GM23338 (cell line): ENCODE data around the gene TCF7L2. TPM values are rescaled to one million over a fixed set of nuclear protein-coding genes. Genes with fewer than 3 reads are reported as not detected.

Source experiments
- ATAC-seq: fragments of 200-7000 bp; cut with Tn5 transposase; 3 replicates; pipeline ENCODE4 v1.9.1; 2020
- DNase-seq: peaks from one replicate; pipeline ENCODE4 v3.0.0-alpha.2; 2015; ENCODE audit warnings: low spot score
- H2AFZ ChIP-seq: fragments of 200-600 bp; sonication (generic); 2 replicates; pipeline ENCODE4 v1.8.0; 2016; ENCODE audit warnings: antibody characterized with exemption, mild to moderate bottlenecking, moderate library complexity
- H3F3A ChIP-seq: fragments of 200-600 bp; sonication (generic); replicated peaks from 2 replicates; pipeline ENCODE4 v1.8.0; 2017; ENCODE audit warnings: antibody characterized with exemption, mixed run types, low read depth
- H3K27ac ChIP-seq: fragments of 200-600 bp; sonication (generic); 2 replicates; pipeline ENCODE4 v1.6.1; 2016; ENCODE audit warnings: low read depth
- H3K27me3 ChIP-seq: fragments of 200-600 bp; sonication (generic); 2 replicates; pipeline ENCODE4 v1.8.0; 2016; ENCODE audit warnings: mild to moderate bottlenecking, mixed run types, moderate library complexity; ENCODE audit not compliant: insufficient read depth
- H3K36me3 ChIP-seq: fragments of 200-600 bp; sonication (generic); 2 replicates; pipeline ENCODE4 v1.8.0; 2016; ENCODE audit warnings: mild to moderate bottlenecking; ENCODE audit not compliant: insufficient read depth
- H3K4me1 ChIP-seq: fragments of 200-600 bp; sonication (generic); 2 replicates; pipeline ENCODE4 v1.8.0; 2016; ENCODE audit warnings: mild to moderate bottlenecking, moderate library complexity; ENCODE audit not compliant: insufficient read depth
- H3K4me2 ChIP-seq: fragments of 200-600 bp; sonication (generic); 2 replicates; pipeline ENCODE4 v1.7.1; 2017; ENCODE audit warnings: mixed run types
- H3K4me3 ChIP-seq: fragments of 200-600 bp; sonication (generic); 2 replicates; pipeline ENCODE4 v1.6.1; 2016; ENCODE audit warnings: mixed run types
- H3K79me2 ChIP-seq: fragments of 200-600 bp; sonication (generic); replicated peaks from 2 replicates; pipeline ENCODE4 v1.8.0; 2017; ENCODE audit warnings: mild to moderate bottlenecking; ENCODE audit not compliant: insufficient read depth
- H3K9me2 ChIP-seq: fragments of 200-600 bp; sonication (generic); 2 replicates; pipeline ENCODE4 v1.8.0; 2017; ENCODE audit not compliant: insufficient read depth
- H4K20me1 ChIP-seq: fragments of 200-600 bp; sonication (generic); replicated peaks from 2 replicates; pipeline ENCODE4 v1.8.0; 2017; ENCODE audit warnings: mild to moderate bottlenecking; ENCODE audit not compliant: insufficient read depth
- H3K27ac Mint-ChIP-seq: 2 replicates; pipeline ENCODE4 v1.8.0; 2020; ENCODE audit warnings: inconsistent platforms, mild to moderate bottlenecking, moderate library complexity, mixed read lengths
- H3K27me3 Mint-ChIP-seq: 3 replicates; pipeline ENCODE4 v1.8.0; 2022; ENCODE audit warnings: low read depth, mild to moderate bottlenecking, moderate library complexity, mixed read lengths, inconsistent platforms; ENCODE audit not compliant: insufficient read depth, poor library complexity
- H3K36me3 Mint-ChIP-seq: 3 replicates; pipeline ENCODE4 v1.8.0; 2021; ENCODE audit warnings: low read depth, mild to moderate bottlenecking, inconsistent platforms, moderate library complexity, mixed read lengths
- H3K4me1 Mint-ChIP-seq: 3 replicates; pipeline ENCODE4 v1.8.0; 2020; ENCODE audit warnings: mild to moderate bottlenecking, inconsistent platforms, mixed read lengths
- H3K4me3 Mint-ChIP-seq: 3 replicates; pipeline ENCODE4 v1.8.0; 2021; ENCODE audit warnings: moderate library complexity, mild to moderate bottlenecking, inconsistent platforms, mixed read lengths
- H3K9me3 Mint-ChIP-seq: 3 replicates; pipeline ENCODE4 v1.8.0; 2020; ENCODE audit warnings: moderate library complexity, mild to moderate bottlenecking, inconsistent platforms, mixed read lengths
- CREB1 ChIP-seq: fragments of 250-450 bp; sonication (Bioruptor Pico); IDR thresholded peaks from 2 replicates; pipeline ENCODE4 v1.5.0; 2020; ENCODE audit warnings: low read depth, mild to moderate bottlenecking, moderate library complexity
- CTCF ChIP-seq, 2 experiments: fragments of 200-600 bp in 1 of 2; sonication (generic) in 1 of 2; conservative IDR thresholded peaks; 2 replicates each; pipeline versions ENCODE4 v1.5.1 to v1.6.1; 2016 to 2017; ENCODE audit warnings: antibody characterized with exemption in 2 of 2, low read depth in 2 of 2, mild to moderate bottlenecking in 2 of 2, moderate library complexity in 1 of 2
- EZH2 ChIP-seq: fragments of 200-600 bp; sonication (generic); IDR thresholded peaks from one replicate; pipeline ENCODE4 v1.8.0; 2017; ENCODE audit warnings: antibody characterized with exemption, mild to moderate bottlenecking, low read depth; ENCODE audit not compliant: unreplicated experiment
- EZH2phosphoT487 ChIP-seq: fragments of 200-600 bp; sonication (generic); IDR thresholded peaks from one replicate; pipeline ENCODE4 v1.8.1; 2018; ENCODE audit warnings: antibody characterized with exemption; ENCODE audit not compliant: unreplicated experiment
- REST ChIP-seq: IDR thresholded peaks from one replicate; pipeline ENCODE4 v1.6.1; 2018; ENCODE audit warnings: antibody characterized with exemption; ENCODE audit not compliant: unreplicated experiment
- STAT1 ChIP-seq: IDR thresholded peaks from one replicate; pipeline ENCODE4 v1.6.1; 2016; ENCODE audit warnings: antibody characterized with exemption; ENCODE audit not compliant: unreplicated experiment
- ZNF331 ChIP-seq: fragments of 250-450 bp; sonication (Bioruptor Pico); IDR thresholded peaks from 2 replicates; pipeline ENCODE4 v1.5.0; 2020; ENCODE audit warnings: low read depth, mild to moderate bottlenecking, moderate library complexity
- ZNF462 ChIP-seq: fragments of 250-450 bp; sonication (Bioruptor Pico); IDR thresholded peaks from 2 replicates; pipeline ENCODE4 v1.5.0; 2020; ENCODE audit warnings: mild to moderate bottlenecking, moderate library complexity
- polyA plus RNA-seq: library from polyadenylated mRNA; unstranded; fragments of >200 nt; fragmentation: Nextera tagmentation; extraction: Ambion mirVana; gene quantifications from 2 replicates; pipeline ENCODE4 v1.2.1, GENCODE V29; 2016
- total RNA-seq: library from RNA; depleted of rRNA; stranded (reverse); fragments of >200 nt; shearing (Covaris generic); gene quantifications from 2 replicates; pipeline ENCODE4 v1.2.3, GENCODE V29; 2014

The TCF7L2 gene
- total and polyA plus RNA-seq, 2 experiments from 2014 or later, result 32.2 to 80.8 TPM

GRCh38 chr10:112938808-112939482, 11.1 kb upstream of the TCF7L2 start (continued):
- TF ChIP-seq ZNF462 (no peak), CTCF (conservative IDR thresholded peaks at IDR 0.05; ENCODE audit: low read depth in 2 of 2) (no peak)

GRCh38 chr10:112945811-112946210, 4.2 kb upstream of the TCF7L2 start:
- Histone ChIP-seq H3F3A (no peaks in the 10 kb centered on the region), H3K27ac (no peak overlapping the region), H3K4me1 (peaks cover 45% of the 10 kb centered on the region), H3K4me3 (no peak overlapping the region), H3K9me2 (0 out of 2 replicates have a peak, but pooled peaks cover 2% of the 10 kb centered on the region), H3K4me2 (no peak overlapping the region; the same call in 1 of the 2 replicates), H3K36me3 (no peaks in the 10 kb centered on the region), H3K79me2 (peaks cover 7% of the 10 kb centered on the region), H2AFZ (no peak overlapping the region), H4K20me1 (no peaks in the 10 kb centered on the region), H3K27me3 (no peaks in the 10 kb centered on the region)
- Mint-ChIP-seq H3K4me3 (no peak overlapping the region), H3K36me3 (peaks cover 6% of the 10 kb centered on the region; the same call in 2 of the 3 replicates), H3K27me3 (peaks cover 6% of the 10 kb centered on the region), H3K27ac (no peak overlapping the region), H3K4me1 (peaks cover 39% of the 10 kb centered on the region), H3K9me3 (peaks cover 3% of the 10 kb centered on the region; the same call in 1 of the 3 replicates)
- DNase-seq, result no peak
- no peak for ATAC-seq
- TF ChIP-seq ZNF331 (CRISPR knock-in tag) (no peak), CREB1 (CRISPR knock-in tag) (no peak), STAT1 (no peak), REST (no peak), CTCF (conservative IDR thresholded peaks at IDR 0.05; ENCODE audit: low read depth in 2 of 2) (no peak), EZH2phosphoT487 (no peak), EZH2 (no peak)
